ENCODE measurements around the gene LPAR3. TPM values are rescaled to one million over a fixed set of nuclear protein-coding genes. Genes with fewer than 3 reads are reported as not detected.
A peak's percentile ranks its signal among the peaks of the same experiment; 100 is the strongest.

The LPAR3 gene
- total and polyA plus RNA-seq, 2 of the 4 experiments (the other 2 are of a cell fraction) = 0.09 to 0.18 TPM

- no peak overlapping the region for H3K18ac ChIP-seq (ENCODE audit: low read depth, low read length)
- no peak overlapping the region for H3K27ac ChIP-seq (ENCODE audit: insufficient read depth, low read length)
- ChIA-PET CTCF (interaction anchor here (0.6 to 2.1 kb wide), 3 partner anchors 167 to 744 kb away, joined by 3 to 7 read pairs (median 3); no protein-coding TSS in a partner anchor), POLR2A (ENCODE audit: unreplicated experiment) (no interaction called here)
- H3K14ac ChIP-seq (replicated peaks; ENCODE audit: low read depth, low read length) = peak overlapping the region; percentile 45; the same call in 1 of the 2 replicates
- ATAC-seq (ENCODE audit: low read depth) (no peak), DNase-seq (peak; percentile 37)
- in situ Hi-C loops (cut with MboI; ENCODE audit: low sequenced_read_pairs) = loop anchor here (5.0 to 25.0 kb wide), 3 partner anchors 167 to 474 kb away; no protein-coding TSS in a partner anchor
- H2AFZ ChIP-seq (replicated peaks; ENCODE audit: low read length, poor library complexity) = peak overlapping the region; percentile 56
- WGBS, 2 experiments (ENCODE audit: extremely low coverage in 2 of 2, insufficient read length in 1 of 2) = 100% methylated on average over 2 of the region's 8 CpGs; no CpG with 5 or more reads in 1 of the 2 experiments
- peaks cover 9% of the 10 kb centered on the region; the same call in 1 of the 2 replicates for H3K9me1 ChIP-seq (ENCODE audit: insufficient read depth, low read length)
- no peak overlapping the region for H4K91ac ChIP-seq (ENCODE audit: insufficient read depth, low read depth, low read length)
- H3K4me2 ChIP-seq (ENCODE audit: low read depth, low read length) = no peak overlapping the region
- no peak overlapping the region; the same call in 1 of the 2 replicates for H2AK5ac ChIP-seq (ENCODE audit: low read depth, low read length)
- no peaks in the 10 kb centered on the region for H4K20me1 ChIP-seq (ENCODE audit: insufficient read depth, low read length)
- no peak overlapping the region for H2AK9ac ChIP-seq (replicated peaks; ENCODE audit: low read depth, low read length, poor library complexity)
- H3K9ac ChIP-seq (ENCODE audit: low read depth, low read length) = no peak overlapping the region
- H2BK15ac ChIP-seq (ENCODE audit: low read depth, low read length) = no peak overlapping the region
- no peak overlapping the region for H3K23ac ChIP-seq (ENCODE audit: low read depth, low read length)
- no peak overlapping the region for H2BK5ac ChIP-seq (ENCODE audit: low read depth, low read length, poor library complexity, severe bottlenecking)
- H2BK120ac ChIP-seq (ENCODE audit: low read depth, low read length) = peak overlapping the region; percentile 26
- no peak overlapping the region; the same call in 1 of the 2 replicates for H3K4ac ChIP-seq (ENCODE audit: low read depth, low read length)
- no peak overlapping the region for H4K8ac ChIP-seq (ENCODE audit: low read depth in 2 of 2, low read length in 2 of 2)
- peaks cover 2% of the 10 kb centered on the region; the same call in 1 of the 2 replicates for H3K4me1 ChIP-seq (ENCODE audit: control insufficient read depth, insufficient read depth, low read length)
- no peak overlapping the region for H4K5ac ChIP-seq (ENCODE audit: low read depth, low read length)
- H3K56ac ChIP-seq (ENCODE audit: extremely low read depth, insufficient read depth, low read length) = no peak overlapping the region
- H3K9me3 ChIP-seq (ENCODE audit: control insufficient read depth, insufficient read depth, low read length) = no peaks in the 10 kb centered on the region
- intact Hi-C loops (cut with micrococcal nuclease) = loop anchor here (5.0 to 10.0 kb wide), 2 partner anchors 314 to 797 kb away; partner anchors contain the start of gene PRKACB
- dilution Hi-C loops (cut with HindIII; ENCODE audit: low sequenced_read_pairs, unreplicated experiment) = no loop called here
- no peaks in the 10 kb centered on the region for H3K79me1 ChIP-seq (ENCODE audit: low read depth in 1 of 2, low read length in 2 of 2)
- H3K4me3 ChIP-seq (ENCODE audit: insufficient read depth, low read depth, low read length) = no peak overlapping the region
- no peak for TF ChIP-seq NFE2L2 (IDR thresholded peaks at IDR 0.05; ENCODE audit: low read depth, low read length)
- TF ChIP-seq CTCF (conservative IDR thresholded peaks at IDR 0.05; ENCODE audit: low read depth, low read length) = no peak
- TF ChIP-seq USF2 (IDR thresholded peaks at IDR 0.05; ENCODE audit: low read depth, low read length) = no peak
- TF ChIP-seq POLR2A (IDR thresholded peaks at IDR 0.05; ENCODE audit: low read depth, low read length) = no peak
- no peak for TF ChIP-seq CEBPB (IDR thresholded peaks at IDR 0.05; ENCODE audit: low read depth, low read length)
- no peak for TF ChIP-seq CHD1 (IDR thresholded peaks at IDR 0.05; ENCODE audit: low read depth, low read length)
- no peak for TF ChIP-seq MAFK (IDR thresholded peaks at IDR 0.05; ENCODE audit: low read depth, low read length)
- TF ChIP-seq MAZ (IDR thresholded peaks at IDR 0.05; ENCODE audit: borderline replicate concordance, low read depth, low read length) = no peak
- H3K36me3 ChIP-seq (ENCODE audit: control insufficient read depth, insufficient read depth, low read length) = no peaks in the 10 kb centered on the region
- peaks cover 3% of the 10 kb centered on the region for H3K27me3 ChIP-seq (ENCODE audit: control insufficient read depth, insufficient read depth, low read length)
- BruUV-seq (replicated peaks) = no TSS peak
- H2BK20ac ChIP-seq (ENCODE audit: low read depth, low read length) = no peak overlapping the region
Observed at GRCh38 chr1:84939151-84939550, 46.1 kb upstream of the LPAR3 start.

Data from IMR-90 (cell line).